Measurements from ENCODE around the gene ATP1A2.

Gene ATP1A2

GRCh38 chr1:160070243-160071163, 45.1 kb upstream of the ATP1A2 start:
- TF ChIP-seq MAX (IDR thresholded peaks at IDR 0.05; ENCODE audit: low read depth, low read length) (no peak), MYC (IDR thresholded peaks at IDR 0.05; ENCODE audit: low read depth, low read length) (no peak), CTCF (IDR thresholded peaks at IDR 0.05; ENCODE audit: low read depth, low read length) (no peak), POLR2A (IDR thresholded peaks at IDR 0.05; ENCODE audit: extremely low read depth, insufficient read length) (no peak)
- H3K4me3 ChIP-seq (ENCODE audit: low read depth, low read length), result peak overlapping the region; percentile 42
- DNase-seq (ENCODE audit: low read depth), result peak; percentile 57

- no peak overlapping the region for H3K4me3 ChIP-seq (ENCODE audit: low read depth, low read length)
- no peak for DNase-seq (ENCODE audit: low read depth)
- TF ChIP-seq MAX (IDR thresholded peaks at IDR 0.05; ENCODE audit: low read depth, low read length), result no peak
- TF ChIP-seq MYC (IDR thresholded peaks at IDR 0.05; ENCODE audit: low read depth, low read length), result no peak
- TF ChIP-seq CTCF (IDR thresholded peaks at IDR 0.05; ENCODE audit: low read depth, low read length), result no peak
- no peak for TF ChIP-seq POLR2A (IDR thresholded peaks at IDR 0.05; ENCODE audit: extremely low read depth, insufficient read length)
Measured at GRCh38 chr1:160071289-160071688, 44.3 kb upstream of the ATP1A2 start.

GRCh38 chr1:160074865-160075264, 40.7 kb upstream of the ATP1A2 start:
- DNase-seq (ENCODE audit: low read depth), result no peak
- no peak overlapping the region for H3K4me3 ChIP-seq (ENCODE audit: low read depth, low read length)
- no peak for TF ChIP-seq POLR2A (IDR thresholded peaks at IDR 0.05; ENCODE audit: extremely low read depth, insufficient read length)
- no peak for TF ChIP-seq MYC (IDR thresholded peaks at IDR 0.05; ENCODE audit: low read depth, low read length)
- no peak for TF ChIP-seq MAX (IDR thresholded peaks at IDR 0.05; ENCODE audit: low read depth, low read length)

GRCh38 chr1:160075836-160076235, 39.7 kb upstream of the ATP1A2 start:
- DNase-seq (ENCODE audit: low read depth), result no peak
- H3K4me3 ChIP-seq (ENCODE audit: low read depth, low read length), result no peak overlapping the region
- no peak for TF ChIP-seq MAX (IDR thresholded peaks at IDR 0.05; ENCODE audit: low read depth, low read length)
- TF ChIP-seq POLR2A (IDR thresholded peaks at IDR 0.05; ENCODE audit: extremely low read depth, insufficient read length), result no peak
- TF ChIP-seq CTCF (IDR thresholded peaks at IDR 0.05; ENCODE audit: low read depth, low read length), result no peak

GRCh38 chr1:160076295-160076694, 39.3 kb upstream of the ATP1A2 start:
- DNase-seq (ENCODE audit: low read depth), result no peak
- TF ChIP-seq POLR2A (IDR thresholded peaks at IDR 0.05; ENCODE audit: extremely low read depth, insufficient read length) (no peak), CTCF (IDR thresholded peaks at IDR 0.05; ENCODE audit: low read depth, low read length) (no peak)

GRCh38 chr1:160077486-160077885, 38.1 kb upstream of the ATP1A2 start:
- no peak overlapping the region for H3K4me3 ChIP-seq (ENCODE audit: low read depth, low read length)
- TF ChIP-seq MYC (IDR thresholded peaks at IDR 0.05; ENCODE audit: low read depth, low read length) (no peak), MAX (IDR thresholded peaks at IDR 0.05; ENCODE audit: low read depth, low read length) (no peak), CTCF (IDR thresholded peaks at IDR 0.05; ENCODE audit: low read depth, low read length) (no peak), POLR2A (IDR thresholded peaks at IDR 0.05; ENCODE audit: extremely low read depth, insufficient read length) (no peak)
- no peak for DNase-seq (ENCODE audit: low read depth)

More at GRCh38 chr1:160076295-160076694, 39.3 kb upstream of the ATP1A2 start:
- no peak overlapping the region for H3K4me3 ChIP-seq (ENCODE audit: low read depth, low read length)

Data from NB4 (cell line).